ENCODE results near the gene LDB3. TPM values are rescaled to one million over a fixed set of nuclear protein-coding genes. Genes with fewer than 3 reads are reported as not detected.

Gene LDB3
- total and polyA plus RNA-seq, 5 donors from 2014 or later, result not detected

DNA sequence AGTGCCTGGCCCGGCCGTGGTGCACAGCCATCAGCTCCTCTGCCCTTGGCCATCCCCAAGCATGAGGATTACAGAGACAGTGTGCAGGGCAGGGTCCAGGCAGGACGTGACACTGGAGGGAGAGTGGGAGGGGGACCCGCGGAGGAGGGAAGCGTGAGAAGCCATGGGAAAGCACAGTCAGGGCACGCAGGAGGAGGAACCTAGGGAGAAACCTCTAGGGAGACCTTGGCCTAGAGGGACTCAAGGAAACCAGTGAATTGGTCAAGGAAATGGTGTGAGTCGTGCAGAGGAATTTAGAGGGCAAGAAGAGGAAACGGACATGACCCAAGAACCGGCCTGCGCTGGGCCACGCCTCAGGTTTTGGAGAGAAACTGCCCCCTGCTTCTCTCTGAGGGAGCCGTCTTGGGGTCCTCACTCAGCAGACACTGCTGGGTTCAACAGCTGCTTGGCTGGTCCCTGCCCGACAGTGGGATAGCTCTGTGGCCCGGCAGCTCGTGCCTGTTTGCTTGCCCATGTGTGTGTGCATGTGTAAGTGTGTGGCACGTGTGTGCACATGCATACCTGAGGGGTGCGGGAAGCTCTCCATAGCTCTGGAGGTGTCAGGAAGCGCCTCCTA, 10.8 kb upstream of the LDB3 start:
- Histone ChIP-seq H3K4me1 (ENCODE audit: control insufficient read depth, insufficient read depth, low read length, poor library complexity, severe bottlenecking) (no peaks in the 10 kb centered on the region), H3K27ac (ENCODE audit: insufficient read depth, low read length, poor library complexity, severe bottlenecking) (no peak overlapping the region), H3K27me3 (ENCODE audit: control insufficient read depth, insufficient read depth, low read length) (no peaks in the 10 kb centered on the region), H3K4me3 (ENCODE audit: low read depth, low read length) (no peak overlapping the region), H3K36me3 (ENCODE audit: control insufficient read depth, insufficient read depth, low read length) (no peaks in the 10 kb centered on the region), H3K9me3 (ENCODE audit: control insufficient read depth in 2 of 2, low read length in 2 of 2) (no peaks in the 10 kb centered on the region)
- Mint-ChIP-seq H3K27me3 (no peaks in the 10 kb centered on the region), H3K9me3 (no peaks in the 10 kb centered on the region), H3K4me3 (no peak overlapping the region), H3K36me3 (no peaks in the 10 kb centered on the region), H3K4me1 (no peaks in the 10 kb centered on the region), H3K27ac (no peak overlapping the region)
- DNase-seq, result no peak
- ATAC-seq (ENCODE audit: low read depth in 2 of 2), result no peak

DNA sequence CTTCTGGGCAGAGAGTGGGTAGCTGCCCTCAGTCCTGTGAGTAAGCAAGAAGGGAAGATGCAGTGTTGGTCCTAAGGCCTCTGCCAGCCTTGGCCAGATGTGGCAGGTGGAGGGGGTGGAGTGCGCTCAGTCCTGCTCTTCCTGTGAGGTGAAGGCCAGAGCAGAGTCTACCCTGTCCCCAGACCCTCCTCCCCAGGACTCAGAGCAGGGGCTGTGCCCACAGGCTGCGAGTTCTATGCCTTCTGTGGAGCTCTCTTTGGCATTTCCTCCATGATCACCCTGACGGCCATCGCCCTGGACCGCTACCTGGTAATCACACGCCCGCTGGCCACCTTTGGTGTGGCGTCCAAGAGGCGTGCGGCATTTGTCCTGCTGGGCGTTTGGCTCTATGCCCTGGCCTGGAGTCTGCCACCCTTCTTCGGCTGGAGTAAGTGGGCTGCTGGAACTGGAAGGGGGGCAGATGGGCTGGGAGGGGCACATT, 10.0 kb upstream of the LDB3 start:
- no peaks in the 10 kb centered on the region for H3K9me3 ChIP-seq (ENCODE audit: control insufficient read depth in 2 of 2, low read length in 2 of 2)
- H3K4me3 ChIP-seq (ENCODE audit: low read depth, low read length), result no peak overlapping the region
- peak overlapping the region in 1 of 3 donors; percentile 51 for H3K27ac Mint-ChIP-seq
- H3K4me1 ChIP-seq (ENCODE audit: control insufficient read depth, insufficient read depth, low read length, poor library complexity, severe bottlenecking), result no peaks in the 10 kb centered on the region
- H3K9me3 Mint-ChIP-seq, result no peaks in the 10 kb centered on the region
- H3K4me3 Mint-ChIP-seq, result no peak overlapping the region
- H3K27me3 ChIP-seq (ENCODE audit: control insufficient read depth, insufficient read depth, low read length), result no peaks in the 10 kb centered on the region
- no peaks in the 10 kb centered on the region for H3K4me1 Mint-ChIP-seq
- no peak overlapping the region for H3K27ac ChIP-seq (ENCODE audit: insufficient read depth, low read length, poor library complexity, severe bottlenecking)
- H3K36me3 ChIP-seq (ENCODE audit: control insufficient read depth, insufficient read depth, low read length), result no peaks in the 10 kb centered on the region
- ATAC-seq (ENCODE audit: low read depth in 2 of 2) (no peak), DNase-seq (no peak)
- no peaks in the 10 kb centered on the region for H3K36me3 Mint-ChIP-seq
- H3K27me3 Mint-ChIP-seq, result no peaks in the 10 kb centered on the region

DNA sequence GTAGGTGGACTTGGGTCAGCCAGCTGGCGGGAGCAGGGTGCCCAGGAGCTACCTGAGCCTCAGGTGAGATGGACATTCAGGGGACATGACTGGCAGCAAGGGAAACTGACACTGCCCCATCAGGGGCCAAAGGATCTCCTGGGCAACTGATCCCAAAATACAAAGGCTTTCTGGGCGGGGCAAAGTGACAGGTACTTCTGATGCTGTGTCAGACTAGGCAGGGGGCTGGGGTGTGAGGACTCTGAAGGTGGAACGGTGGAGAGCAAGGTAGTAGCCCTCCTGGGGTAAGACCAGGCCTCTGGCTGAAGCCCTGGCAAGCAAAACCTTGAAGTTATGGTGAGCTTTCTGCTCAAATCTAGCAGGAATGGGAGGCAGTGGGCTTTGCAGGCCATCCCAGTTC, 9.6 kb upstream of the LDB3 start:
- H3K4me3 Mint-ChIP-seq, result no peak overlapping the region
- no peak overlapping the region for H3K4me3 ChIP-seq (ENCODE audit: low read depth, low read length)
- no peaks in the 10 kb centered on the region for H3K27me3 Mint-ChIP-seq
- no peaks in the 10 kb centered on the region for H3K9me3 ChIP-seq (ENCODE audit: control insufficient read depth in 2 of 2, low read length in 2 of 2)
- peak overlapping the region in 1 of 3 donors; percentile 51 for H3K27ac Mint-ChIP-seq
- no peak overlapping the region for H3K27ac ChIP-seq (ENCODE audit: insufficient read depth, low read length, poor library complexity, severe bottlenecking)
- H3K36me3 Mint-ChIP-seq, result no peaks in the 10 kb centered on the region
- no peaks in the 10 kb centered on the region for H3K4me1 ChIP-seq (ENCODE audit: control insufficient read depth, insufficient read depth, low read length, poor library complexity, severe bottlenecking)
- H3K36me3 ChIP-seq (ENCODE audit: control insufficient read depth, insufficient read depth, low read length), result no peaks in the 10 kb centered on the region
- no peaks in the 10 kb centered on the region for H3K4me1 Mint-ChIP-seq
- ATAC-seq (ENCODE audit: low read depth in 2 of 2) (no peak), DNase-seq (no peak)
- no peaks in the 10 kb centered on the region for H3K27me3 ChIP-seq (ENCODE audit: control insufficient read depth, insufficient read depth, low read length)
- H3K9me3 Mint-ChIP-seq, result no peaks in the 10 kb centered on the region

DNA sequence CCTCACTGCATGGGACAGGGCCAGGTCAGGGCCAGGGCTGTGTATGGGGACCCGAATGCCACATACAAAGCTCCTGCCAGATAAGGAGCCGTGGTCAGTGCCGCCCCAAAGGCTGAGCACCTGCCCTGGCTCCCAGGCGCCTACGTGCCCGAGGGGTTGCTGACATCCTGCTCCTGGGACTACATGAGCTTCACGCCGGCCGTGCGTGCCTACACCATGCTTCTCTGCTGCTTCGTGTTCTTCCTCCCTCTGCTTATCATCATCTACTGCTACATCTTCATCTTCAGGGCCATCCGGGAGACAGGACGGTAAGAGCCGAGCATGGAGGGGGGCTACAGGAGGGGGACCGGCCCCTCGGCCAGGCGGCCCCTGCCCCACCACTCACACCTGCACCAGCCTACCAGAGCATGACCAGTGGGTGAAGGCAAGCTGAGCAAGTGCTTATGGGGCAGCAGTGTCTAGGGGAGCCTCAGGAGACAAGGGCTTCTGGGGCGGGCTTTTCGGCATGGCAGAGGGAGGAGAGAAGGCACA, 9.1 kb upstream of the LDB3 start:
- no peaks in the 10 kb centered on the region for H3K9me3 Mint-ChIP-seq

DNA sequence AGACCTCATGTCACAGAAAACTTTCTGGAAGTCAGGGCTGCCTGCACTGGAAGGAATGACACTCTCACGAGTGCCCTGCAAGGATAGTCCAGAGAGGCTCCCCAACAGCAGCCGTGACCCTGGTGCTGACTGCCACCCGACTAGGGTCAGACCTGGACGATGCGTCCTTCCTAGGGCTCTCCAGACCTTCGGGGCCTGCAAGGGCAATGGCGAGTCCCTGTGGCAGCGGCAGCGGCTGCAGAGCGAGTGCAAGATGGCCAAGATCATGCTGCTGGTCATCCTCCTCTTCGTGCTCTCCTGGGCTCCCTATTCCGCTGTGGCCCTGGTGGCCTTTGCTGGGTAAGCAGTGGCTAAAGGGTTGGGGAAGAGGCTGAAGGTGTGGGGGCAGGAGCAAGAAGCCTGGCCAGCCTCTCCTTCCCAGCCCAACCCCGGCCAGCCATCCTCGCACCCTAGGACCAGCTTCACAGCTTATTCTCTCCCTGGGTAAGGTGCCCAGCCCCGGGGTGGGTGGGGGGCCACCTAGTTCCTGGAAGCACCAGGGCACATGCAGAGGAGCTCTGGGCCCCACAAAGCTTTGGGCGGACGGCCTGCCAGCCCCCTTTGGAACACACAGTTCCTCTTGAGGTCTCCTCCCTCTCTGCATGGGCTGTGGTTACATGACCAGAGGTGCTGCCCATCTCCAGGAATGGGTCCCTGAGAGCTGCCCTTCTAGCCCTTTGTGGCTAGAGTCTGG, 8.4 kb upstream of the LDB3 start:
- Histone ChIP-seq H3K27ac (ENCODE audit: insufficient read depth, low read length, poor library complexity, severe bottlenecking) (no peak overlapping the region), H3K9me3 (ENCODE audit: control insufficient read depth in 2 of 2, low read length in 2 of 2) (no peaks in the 10 kb centered on the region), H3K36me3 (ENCODE audit: control insufficient read depth, insufficient read depth, low read length) (no peaks in the 10 kb centered on the region), H3K4me3 (ENCODE audit: low read depth, low read length) (no peak overlapping the region), H3K27me3 (ENCODE audit: control insufficient read depth, insufficient read depth, low read length) (no peaks in the 10 kb centered on the region), H3K4me1 (ENCODE audit: control insufficient read depth, insufficient read depth, low read length, poor library complexity, severe bottlenecking) (no peaks in the 10 kb centered on the region)
- ATAC-seq (ENCODE audit: low read depth in 2 of 2) (no peak), DNase-seq (no peak)
- Mint-ChIP-seq H3K9me3 (no peaks in the 10 kb centered on the region), H3K36me3 (no peaks in the 10 kb centered on the region), H3K27ac (no peak overlapping the region), H3K4me1 (no peaks in the 10 kb centered on the region), H3K27me3 (no peaks in the 10 kb centered on the region), H3K4me3 (no peak overlapping the region)

More for the DNA sequence above, 9.1 kb upstream of the LDB3 start:
- Histone ChIP-seq H3K4me3 (ENCODE audit: low read depth, low read length) (no peak overlapping the region), H3K9me3 (ENCODE audit: control insufficient read depth in 2 of 2, low read length in 2 of 2) (no peaks in the 10 kb centered on the region), H3K4me1 (ENCODE audit: control insufficient read depth, insufficient read depth, low read length, poor library complexity, severe bottlenecking) (no peaks in the 10 kb centered on the region), H3K27ac (ENCODE audit: insufficient read depth, low read length, poor library complexity, severe bottlenecking) (no peak overlapping the region), H3K36me3 (ENCODE audit: control insufficient read depth, insufficient read depth, low read length) (no peaks in the 10 kb centered on the region), H3K27me3 (ENCODE audit: control insufficient read depth, insufficient read depth, low read length) (no peaks in the 10 kb centered on the region)
- Mint-ChIP-seq H3K27ac (no peak overlapping the region), H3K27me3 (no peaks in the 10 kb centered on the region), H3K4me3 (no peak overlapping the region), H3K4me1 (no peaks in the 10 kb centered on the region), H3K36me3 (no peaks in the 10 kb centered on the region)
- no peak for ATAC-seq (ENCODE audit: low read depth in 2 of 2)
- DNase-seq, result no peak

DNA sequence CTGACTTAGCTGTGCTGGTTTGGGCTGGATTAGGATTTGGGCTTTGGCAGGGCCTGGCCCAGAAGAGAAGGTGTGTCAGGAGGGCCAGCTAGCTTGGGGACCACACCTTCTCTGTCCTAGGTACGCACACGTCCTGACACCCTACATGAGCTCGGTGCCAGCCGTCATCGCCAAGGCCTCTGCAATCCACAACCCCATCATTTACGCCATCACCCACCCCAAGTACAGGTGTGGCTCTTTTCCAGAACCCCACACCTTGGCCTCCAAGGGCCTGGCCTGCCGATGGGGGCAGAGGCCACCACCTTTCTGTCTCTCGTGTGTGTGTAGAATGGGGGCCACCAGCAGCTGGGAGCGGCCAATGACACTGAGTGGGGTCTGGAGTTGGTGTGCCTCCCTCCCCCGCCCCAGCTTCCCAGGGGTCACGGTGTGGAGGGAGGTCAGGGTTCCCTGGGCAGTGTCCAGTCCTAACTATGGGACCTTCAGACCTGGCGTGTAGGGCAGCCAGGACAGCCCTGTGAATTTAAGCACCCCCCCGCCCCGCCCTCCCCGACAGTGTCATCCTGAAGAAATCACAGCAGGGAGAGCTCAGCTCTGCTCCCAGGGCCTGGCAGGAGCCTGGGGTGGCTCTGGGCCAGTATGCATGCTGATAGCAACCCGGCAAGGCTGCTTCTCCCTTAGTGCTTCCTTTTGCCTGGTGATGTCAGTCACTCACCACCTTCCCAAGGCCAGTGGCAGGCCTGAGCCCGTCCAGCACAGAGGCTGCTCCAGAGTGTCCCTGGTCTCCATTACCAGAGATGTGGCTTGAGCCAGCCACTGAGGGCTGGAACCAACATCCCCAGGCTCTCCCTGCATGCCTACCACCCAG, 6.9 kb upstream of the LDB3 start:
- Mint-ChIP-seq H3K4me1 (no peaks in the 10 kb centered on the region), H3K27me3 (no peaks in the 10 kb centered on the region), H3K36me3 (no peaks in the 10 kb centered on the region), H3K9me3 (no peaks in the 10 kb centered on the region), H3K4me3 (no peak overlapping the region), H3K27ac (no peak overlapping the region)
- Histone ChIP-seq H3K4me3 (ENCODE audit: low read depth, low read length) (no peak overlapping the region), H3K9me3 (ENCODE audit: control insufficient read depth in 2 of 2, low read length in 2 of 2) (no peaks in the 10 kb centered on the region), H3K27me3 (ENCODE audit: control insufficient read depth, insufficient read depth, low read length) (no peaks in the 10 kb centered on the region), H3K4me1 (ENCODE audit: control insufficient read depth, insufficient read depth, low read length, poor library complexity, severe bottlenecking) (no peaks in the 10 kb centered on the region), H3K27ac (ENCODE audit: insufficient read depth, low read length, poor library complexity, severe bottlenecking) (no peak overlapping the region), H3K36me3 (ENCODE audit: control insufficient read depth, insufficient read depth, low read length) (no peaks in the 10 kb centered on the region)
- ATAC-seq (ENCODE audit: low read depth in 2 of 2) (no peak), DNase-seq (no peak)

DNA sequence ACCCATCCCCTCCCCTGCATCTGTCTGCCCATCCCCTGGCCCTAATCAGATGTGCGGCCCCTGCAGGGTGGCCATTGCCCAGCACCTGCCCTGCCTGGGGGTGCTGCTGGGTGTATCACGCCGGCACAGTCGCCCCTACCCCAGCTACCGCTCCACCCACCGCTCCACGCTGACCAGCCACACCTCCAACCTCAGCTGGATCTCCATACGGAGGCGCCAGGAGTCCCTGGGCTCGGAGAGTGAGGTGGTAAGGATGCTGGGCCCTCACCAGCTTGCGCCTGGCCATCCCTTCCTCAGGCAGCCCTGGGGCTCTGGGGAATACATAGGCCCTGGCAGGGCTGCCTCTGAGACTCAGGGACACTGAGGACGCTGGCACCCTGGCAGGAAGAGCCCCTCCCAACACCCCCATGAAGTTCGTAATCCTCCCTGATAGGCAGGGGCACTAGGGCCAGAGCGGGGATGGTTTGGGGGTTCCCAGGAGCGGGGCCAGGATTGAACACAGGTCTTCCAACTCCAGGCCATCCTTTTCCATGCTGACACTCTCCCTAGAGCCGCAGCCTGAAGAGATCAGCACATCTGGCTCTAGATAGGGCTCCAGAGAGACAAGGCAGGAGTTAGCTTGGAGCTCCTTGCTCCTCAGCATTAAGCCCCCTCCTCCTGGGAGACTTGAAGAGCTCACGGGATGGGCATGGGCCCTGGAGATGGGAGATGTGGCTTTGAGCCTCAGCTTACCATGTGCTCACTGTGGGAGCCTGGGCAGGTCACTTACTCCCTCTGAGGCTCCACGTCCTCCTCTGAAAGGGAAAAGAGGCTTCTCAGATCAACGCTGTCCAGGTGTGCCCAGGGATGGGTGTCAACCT, 5.9 kb upstream of the LDB3 start:
- H3K36me3 Mint-ChIP-seq, result no peaks in the 10 kb centered on the region
- no peaks in the 10 kb centered on the region for H3K27me3 Mint-ChIP-seq
- no peak overlapping the region for H3K27ac ChIP-seq (ENCODE audit: insufficient read depth, low read length, poor library complexity, severe bottlenecking)
- no peak overlapping the region for H3K27ac Mint-ChIP-seq
- H3K4me3 Mint-ChIP-seq, result no peak overlapping the region
- no peaks in the 10 kb centered on the region for H3K4me1 ChIP-seq (ENCODE audit: control insufficient read depth, insufficient read depth, low read length, poor library complexity, severe bottlenecking)
- no peaks in the 10 kb centered on the region for H3K27me3 ChIP-seq (ENCODE audit: control insufficient read depth, insufficient read depth, low read length)
- no peaks in the 10 kb centered on the region for H3K36me3 ChIP-seq (ENCODE audit: control insufficient read depth, insufficient read depth, low read length)
- H3K4me1 Mint-ChIP-seq, result no peaks in the 10 kb centered on the region
- ATAC-seq (ENCODE audit: low read depth in 2 of 2) (no peak), DNase-seq (no peak)
- H3K9me3 ChIP-seq (ENCODE audit: control insufficient read depth in 2 of 2, low read length in 2 of 2), result no peaks in the 10 kb centered on the region
- no peaks in the 10 kb centered on the region for H3K9me3 Mint-ChIP-seq
- no peak overlapping the region for H3K4me3 ChIP-seq (ENCODE audit: low read depth, low read length)
